GM18502 (cell line): ENCODE results near the gene ATP1A2.

ENCODE experiments used
- ATAC-seq: cut with Tn5 transposase; IDR thresholded peaks from one replicate; pipeline ENCODE4 v1.9.1; 2021; ENCODE audit warnings: mild to moderate bottlenecking; ENCODE audit not compliant: unreplicated experiment, poor library complexity

ATP1A2 gene

GRCh38 chr1:160084771-160085321 lies 30.7 kb upstream of the ATP1A2 start:
- no peak for ATAC-seq

GRCh38 chr1:160085686-160086455 lies 29.7 kb upstream of the ATP1A2 start:
- no peak for ATAC-seq

GRCh38 chr1:160086456-160086892 lies 29.1 kb upstream of the ATP1A2 start:
- no peak for ATAC-seq

DNA sequence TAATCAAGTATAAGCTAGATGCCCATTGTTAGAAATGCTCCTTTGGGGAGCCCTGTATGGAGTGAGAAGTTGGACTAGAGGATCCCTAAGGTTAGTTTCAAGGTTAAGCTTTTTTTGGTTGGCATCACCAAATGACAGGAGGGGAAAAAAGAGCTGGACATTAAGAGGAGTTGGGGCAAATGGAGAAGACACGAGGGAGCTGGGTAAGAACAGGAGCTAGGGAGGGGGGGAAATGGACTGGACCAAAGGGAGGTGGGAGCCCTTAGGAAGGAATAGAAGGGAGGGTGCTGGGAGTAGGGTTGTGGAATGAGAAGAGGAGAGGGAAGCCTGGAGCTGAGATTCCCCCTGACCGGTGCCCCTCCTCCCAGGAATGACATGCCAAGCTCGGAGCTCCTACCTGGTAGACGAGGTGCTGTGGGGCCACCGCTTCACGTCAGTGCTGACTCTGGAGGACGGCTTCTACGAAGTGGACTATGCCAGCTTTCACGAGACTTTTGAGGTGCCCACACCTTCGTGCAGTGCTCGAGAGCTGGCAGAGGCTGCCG lies 28.4 kb upstream of the ATP1A2 start:
- ATAC-seq: no peak

GRCh38 chr1:160089883-160090282 lies 25.7 kb upstream of the ATP1A2 start:
- ATAC-seq: no peak

DNA sequence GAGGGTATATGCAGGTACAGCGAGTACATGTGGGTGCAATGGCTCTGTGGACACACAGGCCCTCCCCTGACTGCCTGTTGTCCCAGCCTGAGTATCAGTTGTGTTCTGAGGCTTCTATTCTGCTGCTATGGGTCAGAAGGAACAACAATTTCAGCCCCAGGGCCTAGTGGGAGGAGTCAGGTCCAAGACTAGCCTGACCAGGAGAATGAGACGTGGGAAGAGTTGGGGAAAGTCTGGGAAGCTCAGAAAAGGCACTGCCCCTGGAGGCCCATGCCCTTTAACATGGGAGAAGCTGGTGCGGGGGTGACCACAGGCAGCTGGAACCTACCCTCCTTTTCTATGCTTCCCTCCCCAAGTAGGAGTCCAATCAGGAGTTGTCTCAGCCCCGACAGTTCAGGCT lies 24.8 kb upstream of the ATP1A2 start:
- no peak for ATAC-seq

- no peak for ATAC-seq
Observed at GRCh38 chr1:160091666-160092223, 23.8 kb upstream of the ATP1A2 start.

GRCh38 chr1:160092366-160093068 lies 23.0 kb upstream of the ATP1A2 start:
- no peak for ATAC-seq

GRCh38 chr1:160093069-160093395 lies 22.5 kb upstream of the ATP1A2 start:
- ATAC-seq: no peak

DNA sequence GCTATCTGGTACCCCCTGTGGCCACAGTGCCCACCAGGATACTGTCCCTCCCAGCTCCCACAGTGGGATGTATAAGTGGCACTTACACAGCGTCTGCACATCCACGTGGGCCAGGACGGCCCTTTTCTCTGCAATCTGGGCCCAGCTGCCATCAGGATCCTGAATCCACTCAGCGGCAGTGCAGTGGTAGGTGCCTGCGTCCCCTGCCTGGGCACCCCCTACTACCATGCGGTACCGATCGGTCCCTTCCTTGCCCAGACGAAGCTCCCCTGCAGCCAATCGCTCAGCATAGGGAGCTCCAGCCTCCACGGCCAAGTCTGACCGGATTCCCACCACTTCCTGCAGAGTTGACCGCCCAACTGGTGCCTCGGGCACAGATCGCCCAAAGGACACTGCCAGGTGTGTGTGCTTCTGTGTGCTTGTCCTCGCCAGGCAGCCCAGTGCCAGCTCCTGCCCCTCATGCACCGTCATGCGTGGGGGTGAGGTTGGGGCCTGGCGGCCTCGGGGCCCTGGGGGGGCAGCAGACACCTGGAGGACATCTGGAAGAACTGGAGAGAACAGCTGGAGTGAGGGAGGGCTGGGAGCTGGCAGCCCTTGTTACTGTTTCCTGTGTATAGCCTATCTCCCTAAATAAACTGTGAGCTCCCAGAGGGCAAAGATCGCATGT lies 21.8 kb upstream of the ATP1A2 start:
- no peak for ATAC-seq

DNA sequence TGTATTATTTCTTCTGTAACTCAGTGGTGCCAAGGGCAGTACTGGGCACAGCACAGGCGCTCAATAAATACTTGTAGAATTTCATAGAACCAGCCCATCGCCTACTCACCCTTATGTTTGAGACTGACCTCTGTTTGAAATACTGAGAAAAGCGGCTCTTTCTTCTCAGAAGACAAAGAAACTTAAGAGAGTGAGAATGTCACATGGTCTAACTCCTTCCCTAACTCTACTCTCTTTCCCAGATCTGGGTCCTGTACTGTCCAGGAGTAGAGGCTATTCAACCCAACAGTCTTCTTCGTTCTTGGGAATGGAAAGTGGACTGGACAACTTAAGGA lies 21.3 kb upstream of the ATP1A2 start:
- no peak for ATAC-seq

- ATAC-seq: no peak
Observed at GRCh38 chr1:160094806-160095205, 20.8 kb upstream of the ATP1A2 start.

GRCh38 chr1:160095382-160096105 lies 20.0 kb upstream of the ATP1A2 start:
- no peak for ATAC-seq

GRCh38 chr1:160096274-160097116 lies 19.1 kb upstream of the ATP1A2 start:
- no peak for ATAC-seq

DNA sequence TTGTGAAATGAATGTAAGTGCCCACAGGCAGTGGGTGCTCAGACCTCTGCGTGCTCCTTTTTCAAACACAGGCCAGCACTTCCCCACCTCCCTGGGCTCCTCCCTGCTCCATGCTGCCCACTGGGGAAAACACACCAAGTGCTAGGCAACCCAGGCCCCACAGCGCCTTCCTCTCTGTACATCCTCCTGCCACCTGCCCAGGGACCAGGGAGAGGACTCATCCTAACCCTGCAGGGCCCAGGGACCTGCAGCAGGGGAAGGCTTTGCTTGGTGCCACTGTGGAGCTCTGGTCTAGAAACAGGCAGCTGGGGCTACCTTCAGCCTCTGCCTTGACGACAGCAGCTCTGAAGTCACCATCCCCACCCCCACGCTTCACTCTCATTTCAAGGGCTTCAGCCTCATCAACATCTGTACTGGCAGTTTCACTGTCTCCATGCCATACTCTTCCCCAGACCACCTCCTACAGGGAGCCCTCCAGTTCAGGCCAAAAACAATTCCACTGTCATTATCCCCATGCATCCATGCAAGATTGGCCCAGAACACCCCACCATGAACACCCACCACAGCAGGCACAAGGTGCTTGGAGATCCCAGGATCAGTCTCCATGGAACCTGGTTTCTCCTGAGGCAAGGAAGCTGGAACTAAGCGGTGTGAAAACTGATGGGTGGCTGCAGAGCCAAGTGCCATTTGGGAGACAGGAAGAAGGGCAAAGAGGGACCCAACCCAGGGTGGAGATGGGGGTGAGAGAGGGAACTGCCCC lies 18.2 kb upstream of the ATP1A2 start:
- no peak for ATAC-seq

GRCh38 chr1:160097911-160098851 lies 17.4 kb upstream of the ATP1A2 start, which contains the start of gene IGSF8:
TSS of gene IGSF8 (minus strand) at chr1:160098619. CDS start at chr1:160098472, 147 bp downstream.
- peak; percentile 49 for ATAC-seq

DNA sequence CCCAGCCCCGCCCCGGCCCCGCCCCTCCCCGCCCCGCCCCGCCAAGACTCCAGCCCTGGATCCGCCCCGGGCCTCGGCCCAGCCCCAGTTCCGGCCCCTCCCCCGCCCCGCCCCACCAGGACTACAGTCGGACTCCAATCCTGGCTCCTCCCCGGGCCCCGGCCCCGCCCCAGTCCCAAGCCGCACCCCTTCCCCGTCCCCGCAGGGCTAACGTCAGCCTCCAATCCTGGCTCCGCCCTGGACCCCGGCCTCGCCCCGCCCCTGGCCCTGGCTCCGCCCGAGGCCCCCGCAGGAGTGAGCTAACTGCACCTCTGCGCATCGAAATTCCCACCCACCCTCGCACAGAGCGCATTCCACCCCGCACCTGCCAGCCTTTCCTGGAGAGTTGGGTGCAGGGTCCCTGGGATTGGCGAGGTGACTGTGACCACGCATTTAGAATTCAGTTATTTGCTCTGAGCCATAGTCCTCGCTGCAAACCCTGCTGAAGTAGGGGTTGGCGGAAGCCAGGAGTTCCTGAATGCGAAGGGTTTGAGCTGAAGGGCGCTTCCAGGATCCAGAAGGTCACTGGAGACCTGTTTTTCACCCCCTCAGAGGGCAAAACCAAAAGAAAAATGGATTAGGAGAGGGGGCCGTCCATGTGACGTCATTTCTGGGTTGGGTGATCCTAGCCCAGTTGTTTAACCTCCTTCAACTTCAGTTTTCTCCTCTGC lies 16.6 kb upstream of the ATP1A2 start:
- peak; percentile 84 for ATAC-seq
